K562 (cell line): ENCODE results near the gene CSAD. TPM values are rescaled to one million over a fixed set of nuclear protein-coding genes. Genes with fewer than 3 reads are reported as not detected.
A peak's percentile ranks its signal among the peaks of the same experiment; 100 is the strongest.

Source experiments
- C11orf30 ChIP-seq: fragments of 450-650 bp; IDR thresholded peaks from 2 replicates; pipeline ENCODE4 v1.6.1; 2016; ENCODE audit warnings: low read depth, mild to moderate bottlenecking
- DACH1 ChIP-seq: fragments of 450-650 bp; IDR thresholded peaks from 2 replicates; pipeline ENCODE4 v1.6.1; 2018; ENCODE audit not compliant: partially characterized antibody
- E2F4 ChIP-seq: sonication (generic); formaldehyde crosslinking; IDR thresholded peaks from 2 replicates; pipeline ENCODE4 v1.8.0; 2022; ENCODE audit warnings: mild to moderate bottlenecking, low read depth, missing genetic modification reagents
- EP300 ChIP-seq: IDR thresholded peaks from 2 replicates; pipeline ENCODE4 v1.6.1; 2012; ENCODE audit warnings: low read length, improper control_type of control experiment
- JUNB ChIP-seq: fragments of 450-650 bp; formaldehyde crosslinking; conservative IDR thresholded peaks from 2 replicates; pipeline ENCODE4 v1.4.0; 2020; ENCODE audit warnings: mild to moderate bottlenecking
- MXI1 ChIP-seq: IDR thresholded peaks from 2 replicates; pipeline ENCODE4 v1.6.1; 2011; ENCODE audit warnings: low read depth, mild to moderate bottlenecking, improper control_type of control experiment, low read length
- NFXL1 ChIP-seq: fragments of 450-650 bp; formaldehyde crosslinking; IDR thresholded peaks from 2 replicates; pipeline ENCODE4 v1.4.0; 2021; ENCODE audit warnings: mild to moderate bottlenecking
- POLR2H ChIP-seq: IDR thresholded peaks from 2 replicates; pipeline ENCODE4 v1.6.1; 2016; ENCODE audit warnings: missing genetic modification characterization, low read depth, mild to moderate bottlenecking, control low read depth, missing compliant biosample characterization, moderate library complexity
- PPARD ChIP-seq: fragments of 250-450 bp; sonication (Bioruptor Pico); IDR thresholded peaks from 2 replicates; pipeline ENCODE4 v1.8.0; 2022; ENCODE audit warnings: inconsistent platforms, mild to moderate bottlenecking, moderate library complexity
- SMAD1 ChIP-seq: fragments of 150-350 bp; IDR thresholded peaks from 2 replicates; pipeline ENCODE4 v1.6.1; 2014; ENCODE audit warnings: low read length, low read depth; ENCODE audit not compliant: partially characterized antibody
- ZBTB40 ChIP-seq, 2 experiments: fragments of 450-650 bp in 1 of 2; sonication (generic) in 1 of 2; formaldehyde crosslinking in 1 of 2; IDR thresholded peaks; 2 replicates each; pipeline versions ENCODE4 v1.7.1 to v1.9.0; 2016 to 2022; ENCODE audit warnings: inconsistent platforms in 1 of 2, mild to moderate bottlenecking in 1 of 2, missing genetic modification reagents in 1 of 2
- polyA plus RNA-seq, 8 experiments: library from polyadenylated mRNA; depleted of rRNA in 4 of 8; stranded (reverse) in 5 of 8; unstranded in 3 of 8; fragments of >200 nt; fragmentation: Nextera tagmentation in 2 of 8; fragmentation: Illumina TruSeq in 1 of 8; extraction: Ambion mirVana in 2 of 8; extraction: Trizol in 1 of 8; gene quantifications; 2 replicates each; pipeline versions ENCODE4 v1.2.1 to v1.2.3, GENCODE V29; 2011 to 2014; ENCODE audit warnings: inconsistent platforms in 1 of 8, missing spikeins in 1 of 8
- total RNA-seq, 7 experiments: library from RNA; depleted of rRNA in 6 of 7; stranded (reverse); fragments of >200 nt in 6 of 7; fragmentation: Illumina TruSeq in 2 of 7; extraction: Trizol in 2 of 7; gene quantifications; 2 replicates each; pipeline versions ENCODE4 v1.2.1 to v1.2.3, GENCODE V29; 2011 to 2021; ENCODE audit warnings: low replicate concordance in 1 of 7
- TF ChIP-seq, protein P1 (sequence below), 2 experiments: fragments of 450-650 bp; IDR thresholded peaks; 2 replicates each; pipeline ENCODE4 v1.6.1; 2018; ENCODE audit warnings: mild to moderate bottlenecking in 2 of 2, low read depth in 1 of 2; ENCODE audit not compliant: partially characterized antibody in 2 of 2

The CSAD gene
- total and polyA plus RNA-seq, 9 of the 15 experiments (the other 6 are each of a cell fraction or from before 2014, with no cell fraction given) = 1.8 to 19.6 (median 8.1) TPM

- TF ChIP-seq POLR2H (tag) = peak; percentile 79
- TF ChIP-seq E2F4 (CRISPR knock-in tag) = no peak
- peak; percentile 98 for TF ChIP-seq ZBTB40 (IDR thresholded peaks at IDR 0.05)
- TF ChIP-seq ZBTB40 (CRISPR knock-in tag; IDR thresholded peaks at IDR 0.05) = no peak
- no peak for TF ChIP-seq PPARD (CRISPR knock-in tag)
- TF ChIP-seq NFXL1 (CRISPR knock-in tag) = no peak
- TF ChIP-seq SMAD1 = no peak
- TF ChIP-seq C11orf30 = peak; percentile 44
- TF ChIP-seq DACH1 = peak; percentile 77
- no peak; the same call in 1 of the 2 replicates for TF ChIP-seq MXI1
- TF ChIP-seq JUNB = no peak
- TF ChIP-seq EP300 = 0 out of 2 replicates have a peak, but pooled peaks have one; percentile 42
- TF ChIP-seq, protein P1, sequence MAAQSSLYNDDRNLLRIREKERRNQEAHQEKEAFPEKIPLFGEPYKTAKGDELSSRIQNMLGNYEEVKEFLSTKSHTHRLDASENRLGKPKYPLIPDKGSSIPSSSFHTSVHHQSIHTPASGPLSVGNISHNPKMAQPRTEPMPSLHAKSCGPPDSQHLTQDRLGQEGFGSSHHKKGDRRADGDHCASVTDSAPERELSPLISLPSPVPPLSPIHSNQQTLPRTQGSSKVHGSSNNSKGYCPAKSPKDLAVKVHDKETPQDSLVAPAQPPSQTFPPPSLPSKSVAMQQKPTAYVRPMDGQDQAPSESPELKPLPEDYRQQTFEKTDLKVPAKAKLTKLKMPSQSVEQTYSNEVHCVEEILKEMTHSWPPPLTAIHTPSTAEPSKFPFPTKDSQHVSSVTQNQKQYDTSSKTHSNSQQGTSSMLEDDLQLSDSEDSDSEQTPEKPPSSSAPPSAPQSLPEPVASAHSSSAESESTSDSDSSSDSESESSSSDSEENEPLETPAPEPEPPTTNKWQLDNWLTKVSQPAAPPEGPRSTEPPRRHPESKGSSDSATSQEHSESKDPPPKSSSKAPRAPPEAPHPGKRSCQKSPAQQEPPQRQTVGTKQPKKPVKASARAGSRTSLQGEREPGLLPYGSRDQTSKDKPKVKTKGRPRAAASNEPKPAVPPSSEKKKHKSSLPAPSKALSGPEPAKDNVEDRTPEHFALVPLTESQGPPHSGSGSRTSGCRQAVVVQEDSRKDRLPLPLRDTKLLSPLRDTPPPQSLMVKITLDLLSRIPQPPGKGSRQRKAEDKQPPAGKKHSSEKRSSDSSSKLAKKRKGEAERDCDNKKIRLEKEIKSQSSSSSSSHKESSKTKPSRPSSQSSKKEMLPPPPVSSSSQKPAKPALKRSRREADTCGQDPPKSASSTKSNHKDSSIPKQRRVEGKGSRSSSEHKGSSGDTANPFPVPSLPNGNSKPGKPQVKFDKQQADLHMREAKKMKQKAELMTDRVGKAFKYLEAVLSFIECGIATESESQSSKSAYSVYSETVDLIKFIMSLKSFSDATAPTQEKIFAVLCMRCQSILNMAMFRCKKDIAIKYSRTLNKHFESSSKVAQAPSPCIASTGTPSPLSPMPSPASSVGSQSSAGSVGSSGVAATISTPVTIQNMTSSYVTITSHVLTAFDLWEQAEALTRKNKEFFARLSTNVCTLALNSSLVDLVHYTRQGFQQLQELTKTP (IDR thresholded peaks at IDR 0.05; ENCODE audit: low read depth in 1 of 2, partially characterized antibody in 2 of 2) = no peak
These were observed at the start of gene CSAD, which contains the start of gene ZNF740 (continued) for GRCh38 chr12:53180220-53180930.
